MM.1S (cell line): ENCODE results near the gene BICDL2.
"Not testable (repeated sequence)": the region's sequence is repeated elsewhere in the genome, so short reads cannot be mapped to it uniquely, and the experiment has no call there.

Source experiments
- DNase-seq: peaks from one replicate; pipeline ENCODE4 v3.0.0-alpha.2; 2015
- H2AFZ ChIP-seq: fragments of 300-600 bp; sonication (generic); 2 replicates; pipeline ENCODE4 v1.6.0; 2016; ENCODE audit warnings: antibody characterized with exemption, low read length
- H3F3A ChIP-seq: fragments of 300-600 bp; sonication (generic); 2 replicates; pipeline ENCODE4 v1.6.1; 2016; ENCODE audit warnings: mild to moderate bottlenecking, antibody characterized with exemption, low read length, moderate library complexity, mixed read lengths; ENCODE audit not compliant: insufficient read depth
- H3K27ac ChIP-seq: fragments of 300-600 bp; sonication (generic); 2 replicates; pipeline ENCODE4 v1.5.1; 2016; ENCODE audit warnings: mild to moderate bottlenecking, low read length
- H3K27me3 ChIP-seq: fragments of 300-600 bp; sonication (generic); replicated peaks from 2 replicates; pipeline ENCODE4 v1.6.0; 2016; ENCODE audit warnings: low read length; ENCODE audit not compliant: insufficient read depth
- H3K36me3 ChIP-seq: fragments of 300-600 bp; sonication (generic); replicated peaks from 2 replicates; pipeline ENCODE4 v1.6.1; 2016; ENCODE audit warnings: mild to moderate bottlenecking, low read length, mixed read lengths; ENCODE audit not compliant: insufficient read depth
- H3K4me1 ChIP-seq: fragments of 300-600 bp; sonication (generic); 2 replicates; pipeline ENCODE4 v1.6.1; 2016; ENCODE audit warnings: low read length, mixed read lengths
- H3K4me2 ChIP-seq: fragments of 300-600 bp; sonication (generic); 2 replicates; pipeline ENCODE4 v1.6.0; 2016; ENCODE audit warnings: low read depth, low read length
- H3K4me3 ChIP-seq: fragments of 300-600 bp; sonication (generic); 2 replicates; pipeline ENCODE4 v1.5.1; 2016; ENCODE audit warnings: low read length, mixed read lengths
- H3K79me2 ChIP-seq: fragments of 300-600 bp; sonication (generic); 2 replicates; pipeline ENCODE4 v1.6.1; 2016; ENCODE audit warnings: mixed run types, low read length, mixed read lengths
- H3K9ac ChIP-seq: fragments of 300-600 bp; sonication (generic); 2 replicates; pipeline ENCODE4 v1.6.1; 2016; ENCODE audit warnings: low read length, mixed read lengths
- H3K9me2 ChIP-seq: fragments of 300-600 bp; sonication (generic); replicated peaks from 2 replicates; pipeline ENCODE4 v1.6.1; 2016; ENCODE audit warnings: mild to moderate bottlenecking, low read length, mixed read lengths; ENCODE audit not compliant: insufficient read depth
- H3K9me3 ChIP-seq: fragments of 300-600 bp; sonication (generic); replicated peaks from 2 replicates; pipeline ENCODE4 v1.6.1; 2016; ENCODE audit warnings: mild to moderate bottlenecking, low read length, mixed read lengths; ENCODE audit not compliant: insufficient read depth
- H4K20me1 ChIP-seq: fragments of 300-600 bp; sonication (generic); 2 replicates; pipeline ENCODE4 v1.6.1; 2016; ENCODE audit warnings: mild to moderate bottlenecking, low read length, moderate library complexity, mixed read lengths; ENCODE audit not compliant: insufficient read depth
- CTCF ChIP-seq: fragments of 300-600 bp; sonication (generic); IDR thresholded peaks from 2 replicates; pipeline ENCODE4 v1.5.1; 2016; ENCODE audit warnings: antibody characterized with exemption, low read length, mixed read lengths
- EZH2 ChIP-seq: fragments of 300-600 bp; sonication (generic); optimal IDR thresholded peaks from 2 replicates; pipeline ENCODE3; 2017; ENCODE audit warnings: low read depth, mild to moderate bottlenecking, antibody characterized with exemption, low read length, mixed read lengths
- EZH2phosphoT487 ChIP-seq: fragments of 300-600 bp; sonication (generic); IDR thresholded peaks from 2 replicates; pipeline ENCODE4 v1.6.1; 2018; ENCODE audit warnings: antibody characterized with exemption, low read length

The BICDL2 gene

GRCh38 chr16:3084491-3084890, 47.7 kb upstream of the BICDL2 start:
- DNase-seq = no peak
- Histone ChIP-seq H3K36me3 (no peaks in the 10 kb centered on the region), H3K4me3 (no peak overlapping the region), H3F3A (no peaks in the 10 kb centered on the region), H4K20me1 (no peaks in the 10 kb centered on the region), H3K9ac (no peak overlapping the region), H3K4me2 (no peak overlapping the region), H3K9me2 (no peaks in the 10 kb centered on the region), H2AFZ (no peak overlapping the region), H3K27ac (no peak overlapping the region), H3K4me1 (no peaks in the 10 kb centered on the region), H3K9me3 (no peaks in the 10 kb centered on the region), H3K27me3 (peaks cover 41% of the 10 kb centered on the region), H3K79me2 (no peaks in the 10 kb centered on the region)
- no peak for TF ChIP-seq EZH2
- no peak for TF ChIP-seq CTCF
- TF ChIP-seq EZH2phosphoT487 = no peak

- not testable (repeated sequence) for H3K9me2 ChIP-seq, H3F3A ChIP-seq, H3K4me2 ChIP-seq, H3K79me2 ChIP-seq, H3K36me3 ChIP-seq, H3K4me3 ChIP-seq, H3K27ac ChIP-seq, H3K9ac ChIP-seq, H3K4me1 ChIP-seq, H2AFZ ChIP-seq, H4K20me1 ChIP-seq, DNase-seq, H3K9me3 ChIP-seq
- H3K27me3 ChIP-seq = peaks cover 43% of the 10 kb centered on the region
Measured at GRCh38 chr16:3083408-3083807, 46.7 kb upstream of the BICDL2 start.

- not testable (repeated sequence) for H3K9me3 ChIP-seq, H3K4me2 ChIP-seq, H3K9ac ChIP-seq, H3K9me2 ChIP-seq, H3K4me1 ChIP-seq, H3F3A ChIP-seq, H3K4me3 ChIP-seq, H3K27ac ChIP-seq, H3K36me3 ChIP-seq, DNase-seq, H4K20me1 ChIP-seq, H2AFZ ChIP-seq, H3K79me2 ChIP-seq
- H3K27me3 ChIP-seq = peaks cover 40% of the 10 kb centered on the region
Measured at GRCh38 chr16:3081957-3082356, 45.2 kb upstream of the BICDL2 start.

GRCh38 chr16:3080024-3080423, 43.3 kb upstream of the BICDL2 start:
- Histone ChIP-seq H3K4me1 (peaks cover 23% of the 10 kb centered on the region), H3K9me2 (no peaks in the 10 kb centered on the region), H3K4me3 (no peak overlapping the region), H3K36me3 (no peaks in the 10 kb centered on the region), H3K27ac (no peak overlapping the region), H3K79me2 (no peaks in the 10 kb centered on the region), H3K27me3 (peaks cover 36% of the 10 kb centered on the region), H2AFZ (no peak overlapping the region), H3K9me3 (no peaks in the 10 kb centered on the region), H3K4me2 (no peak overlapping the region), H3F3A (0 out of 2 replicates have a peak, but pooled peaks cover 8% of the 10 kb centered on the region), H4K20me1 (no peaks in the 10 kb centered on the region), H3K9ac (no peak overlapping the region)
- DNase-seq = no peak
- TF ChIP-seq CTCF (no peak), EZH2 (no peak), EZH2phosphoT487 (no peak)
